ENCODE measurements around the gene HPS5. TPM values are rescaled to one million over a fixed set of nuclear protein-coding genes. Genes with fewer than 3 reads are reported as not detected.

HPS5 gene
- total RNA-seq, 1 donor, result 30.2 TPM

DNA sequence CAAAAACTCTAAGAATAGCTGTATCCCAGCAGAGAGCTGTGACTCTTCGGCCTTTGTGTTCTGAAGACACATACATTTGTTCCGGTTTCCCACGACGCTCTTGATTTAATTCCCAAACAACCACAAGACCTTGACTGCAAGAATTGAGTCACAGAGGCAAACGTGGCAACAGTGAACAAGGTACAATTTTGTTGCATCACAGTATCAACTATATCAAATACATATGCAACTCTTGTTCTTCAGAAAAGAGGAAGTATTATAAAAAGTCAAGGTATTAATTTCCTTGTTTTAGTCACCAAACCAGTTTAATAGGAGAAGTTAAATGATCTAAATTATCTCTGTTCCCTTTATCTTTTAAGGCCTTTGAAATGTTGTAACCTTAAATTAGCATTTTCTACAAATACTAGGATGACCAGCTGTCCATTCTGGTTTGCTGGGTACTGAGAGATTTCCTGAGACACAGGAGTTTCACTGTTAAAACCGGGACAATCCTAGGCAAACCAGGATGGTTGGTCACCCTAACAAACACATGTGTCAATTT lies 11.1 kb downstream of the HPS5 start:
- Histone ChIP-seq H3K27me3 (ENCODE audit: insufficient read depth, low read length) (no peaks in the 10 kb centered on the region), H3K9me3 (ENCODE audit: low read depth, low read length) (no peaks in the 10 kb centered on the region), H3K4me3 (ENCODE audit: low read length) (no peak overlapping the region), H3K4me1 (ENCODE audit: insufficient read depth, low read length) (peaks cover 27% of the 10 kb centered on the region)

DNA sequence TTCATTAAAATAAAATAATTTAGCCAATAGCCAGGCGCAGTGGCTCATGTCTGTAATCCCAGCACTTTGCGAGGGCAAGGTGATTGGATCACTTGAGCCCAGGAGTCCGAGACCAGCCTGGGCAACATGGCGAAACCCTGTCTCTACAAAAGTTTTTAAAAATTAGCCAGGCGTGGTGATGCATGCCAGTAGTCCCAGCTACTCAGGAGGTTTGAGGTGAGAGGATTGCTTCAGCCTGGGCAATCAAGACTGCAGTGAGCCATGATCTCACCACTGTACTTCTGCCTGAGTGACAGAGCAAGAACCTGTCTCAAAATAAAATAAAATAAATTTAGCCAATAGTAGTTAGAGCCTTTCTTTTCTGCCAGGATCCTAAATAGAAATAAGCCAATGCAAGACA lies 12.2 kb downstream of the HPS5 start:
- Histone ChIP-seq H3K4me1 (ENCODE audit: insufficient read depth, low read length) (peaks cover 21% of the 10 kb centered on the region), H3K9me3 (ENCODE audit: low read depth, low read length) (no peaks in the 10 kb centered on the region), H3K4me3 (ENCODE audit: low read length) (no peak overlapping the region), H3K27me3 (ENCODE audit: insufficient read depth, low read length) (no peaks in the 10 kb centered on the region)

DNA sequence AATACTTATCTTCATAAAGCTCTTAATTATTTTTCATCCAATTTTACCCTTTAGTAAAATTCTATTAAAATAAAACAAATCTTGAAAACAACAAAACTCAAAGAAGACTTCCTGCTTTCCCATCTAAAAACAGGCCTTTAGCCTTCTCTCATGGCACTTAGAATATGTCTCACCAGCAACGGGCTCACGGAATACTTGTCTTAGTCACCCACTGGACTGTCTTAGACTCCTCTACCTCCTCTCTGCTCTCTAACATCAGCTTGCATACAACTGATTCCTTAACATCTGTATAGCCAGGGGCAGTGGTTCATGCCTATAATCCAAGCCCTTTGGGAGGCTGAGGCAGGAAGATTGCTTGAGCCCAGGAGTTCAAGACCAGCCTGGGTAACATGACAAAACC lies 13.7 kb downstream of the HPS5 start:
- H3K9me3 ChIP-seq (ENCODE audit: low read depth, low read length), result no peaks in the 10 kb centered on the region
- H3K27me3 ChIP-seq (ENCODE audit: insufficient read depth, low read length), result no peaks in the 10 kb centered on the region
- no peak overlapping the region for H3K4me3 ChIP-seq (ENCODE audit: low read length)
- peaks cover 19% of the 10 kb centered on the region for H3K4me1 ChIP-seq (ENCODE audit: insufficient read depth, low read length)

DNA sequence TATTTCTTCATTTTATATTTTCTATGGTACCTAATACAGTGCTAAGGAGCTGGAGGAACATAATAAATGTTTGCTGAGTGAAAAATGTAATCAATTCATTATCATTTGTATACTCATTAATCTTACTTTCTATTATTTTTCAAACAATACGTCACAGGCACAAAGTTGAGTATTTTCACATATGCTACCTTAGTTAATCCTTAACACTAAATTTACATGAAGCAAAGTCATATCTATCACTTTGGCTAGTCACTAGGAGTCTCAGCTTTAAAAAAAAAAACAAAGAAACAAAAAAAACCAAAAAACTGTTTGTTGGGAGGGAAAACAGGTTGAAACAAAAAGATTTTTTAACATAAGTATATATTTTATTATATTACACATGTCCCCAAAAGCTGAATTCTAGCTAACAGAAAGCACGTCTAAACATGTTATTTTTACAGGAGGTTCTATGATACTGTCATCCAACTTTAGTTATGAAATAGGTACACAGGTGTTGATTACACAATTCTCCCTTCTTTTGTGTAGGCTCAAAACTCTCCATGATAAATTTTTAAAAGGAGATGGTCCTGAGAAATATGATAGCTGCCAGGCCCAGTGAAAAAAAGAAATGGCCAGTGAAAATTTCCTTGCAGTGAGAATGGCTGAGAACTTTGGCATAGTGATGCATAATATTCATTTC lies 14.3 kb downstream of the HPS5 start:
- Histone ChIP-seq H3K27me3 (ENCODE audit: insufficient read depth, low read length) (no peaks in the 10 kb centered on the region), H3K4me3 (ENCODE audit: low read length) (no peak overlapping the region), H3K4me1 (ENCODE audit: insufficient read depth, low read length) (peaks cover 18% of the 10 kb centered on the region), H3K9me3 (ENCODE audit: low read depth, low read length) (no peaks in the 10 kb centered on the region)

DNA sequence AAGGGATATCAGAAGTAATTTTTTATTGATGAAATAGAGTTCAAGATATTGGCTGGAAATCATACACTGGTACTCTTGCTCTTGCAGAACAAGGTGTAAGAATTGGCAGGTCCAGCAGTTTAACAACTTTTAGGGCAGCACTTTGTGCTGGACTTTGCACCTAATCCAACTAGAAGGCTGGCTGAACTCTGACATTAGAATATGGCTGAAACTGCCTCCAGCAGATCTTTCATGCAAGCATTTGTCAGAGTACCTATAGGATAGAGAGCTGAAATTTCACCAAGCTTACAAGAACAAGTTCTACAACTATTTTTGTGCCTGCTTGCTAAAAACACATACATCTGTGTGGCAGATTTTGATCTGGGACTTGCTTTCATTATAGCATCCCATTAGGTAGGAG lies 17.2 kb downstream of the HPS5 start:
- Histone ChIP-seq H3K4me1 (ENCODE audit: insufficient read depth, low read length) (no peaks in the 10 kb centered on the region), H3K4me3 (ENCODE audit: low read length) (no peak overlapping the region), H3K9me3 (ENCODE audit: low read depth, low read length) (no peaks in the 10 kb centered on the region), H3K27me3 (ENCODE audit: insufficient read depth, low read length) (no peaks in the 10 kb centered on the region)

DNA sequence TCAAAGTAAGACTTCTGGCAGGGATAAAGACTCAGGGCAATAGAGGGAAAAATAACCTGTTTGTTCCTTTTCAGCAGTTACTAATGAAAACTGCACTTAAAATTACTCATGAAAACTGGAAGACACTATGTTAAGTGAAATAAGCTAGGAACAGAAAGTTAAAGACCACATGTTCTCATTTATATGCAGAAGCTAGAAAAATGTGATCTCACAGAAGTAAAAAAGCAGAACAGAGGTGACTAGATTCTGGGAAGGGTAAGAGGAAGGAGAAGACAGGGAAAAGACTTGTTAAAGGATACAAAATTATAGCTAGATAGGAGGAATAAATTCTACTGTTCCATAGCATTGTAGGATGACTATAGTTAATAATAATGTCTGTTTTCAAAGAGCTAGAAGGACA lies 22.2 kb downstream of the HPS5 start:
- H3K4me3 ChIP-seq (ENCODE audit: low read length), result no peak overlapping the region
- no peaks in the 10 kb centered on the region for H3K9me3 ChIP-seq (ENCODE audit: low read depth, low read length)
- H3K27me3 ChIP-seq (ENCODE audit: insufficient read depth, low read length), result no peaks in the 10 kb centered on the region
- no peaks in the 10 kb centered on the region for H3K4me1 ChIP-seq (ENCODE audit: insufficient read depth, low read length)

DNA sequence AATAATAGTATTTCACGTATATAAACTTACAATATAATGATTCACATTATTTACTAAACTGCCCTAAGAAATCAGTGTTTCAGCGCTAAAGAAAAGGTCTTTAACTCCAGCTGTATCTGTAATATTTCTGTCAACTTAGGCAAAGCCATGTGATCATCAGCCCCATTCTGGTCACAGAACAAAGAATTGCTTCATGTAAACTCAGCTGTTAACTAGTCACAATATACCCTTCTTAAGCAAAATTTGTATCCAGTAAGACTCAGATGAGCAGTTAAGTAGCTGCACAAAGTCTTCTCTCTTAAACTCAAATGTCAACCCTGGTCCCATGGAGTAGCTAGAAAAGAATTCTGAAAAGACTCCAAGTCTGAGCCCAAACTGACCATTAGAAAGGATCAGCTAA lies 26.6 kb downstream of the HPS5 start:
- Histone ChIP-seq H3K27me3 (ENCODE audit: insufficient read depth, low read length) (no peaks in the 10 kb centered on the region), H3K4me3 (ENCODE audit: low read length) (no peak overlapping the region), H3K4me1 (ENCODE audit: insufficient read depth, low read length) (no peaks in the 10 kb centered on the region), H3K9me3 (ENCODE audit: low read depth, low read length) (no peaks in the 10 kb centered on the region)

DNA sequence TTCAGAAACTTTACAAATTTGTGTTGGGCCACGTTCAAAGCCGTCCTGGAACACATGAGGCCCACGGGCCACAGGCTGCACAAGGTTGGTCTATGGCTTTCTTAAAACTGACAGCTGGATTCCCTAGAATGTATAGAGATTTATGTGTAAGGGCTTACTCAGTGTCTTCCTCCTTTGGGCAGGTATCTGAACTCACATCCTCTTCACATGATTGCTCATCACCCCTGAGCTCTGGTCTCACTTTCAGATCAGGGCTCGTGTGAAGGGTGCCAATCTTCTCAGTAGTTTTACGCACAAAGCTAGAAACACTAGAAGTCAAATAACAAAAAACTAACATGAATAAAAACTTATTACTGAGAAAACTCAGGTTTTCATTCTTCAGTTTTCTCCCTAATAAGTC lies 27.1 kb downstream of the HPS5 start:
- no peaks in the 10 kb centered on the region for H3K4me1 ChIP-seq (ENCODE audit: insufficient read depth, low read length)
- no peaks in the 10 kb centered on the region for H3K9me3 ChIP-seq (ENCODE audit: low read depth, low read length)
- H3K27me3 ChIP-seq (ENCODE audit: insufficient read depth, low read length), result no peaks in the 10 kb centered on the region
- no peak overlapping the region for H3K4me3 ChIP-seq (ENCODE audit: low read length)

DNA sequence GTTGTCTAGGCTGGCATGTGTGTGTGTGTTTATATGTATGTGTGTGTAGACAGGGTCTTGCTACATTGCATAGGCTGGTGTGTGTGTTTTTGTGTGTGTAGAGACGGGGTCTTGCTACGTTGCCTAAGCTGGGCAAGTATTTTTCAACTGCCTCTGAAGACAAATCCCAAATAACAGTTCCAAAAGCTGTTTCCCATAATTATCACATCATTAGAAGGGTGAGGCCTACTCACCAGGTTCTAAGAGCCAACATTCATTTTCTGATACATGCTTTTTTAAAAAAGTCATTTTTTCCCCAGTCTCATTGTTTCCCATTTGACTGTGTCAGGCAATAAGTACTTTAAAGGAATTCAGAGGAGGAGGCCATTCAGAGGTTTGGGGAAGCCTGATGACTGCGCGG lies 33.0 kb downstream of the HPS5 start:
- Histone ChIP-seq H3K4me3 (ENCODE audit: low read length) (no peak overlapping the region), H3K27me3 (ENCODE audit: insufficient read depth, low read length) (no peaks in the 10 kb centered on the region), H3K4me1 (ENCODE audit: insufficient read depth, low read length) (no peaks in the 10 kb centered on the region), H3K9me3 (ENCODE audit: low read depth, low read length) (no peaks in the 10 kb centered on the region)

DNA sequence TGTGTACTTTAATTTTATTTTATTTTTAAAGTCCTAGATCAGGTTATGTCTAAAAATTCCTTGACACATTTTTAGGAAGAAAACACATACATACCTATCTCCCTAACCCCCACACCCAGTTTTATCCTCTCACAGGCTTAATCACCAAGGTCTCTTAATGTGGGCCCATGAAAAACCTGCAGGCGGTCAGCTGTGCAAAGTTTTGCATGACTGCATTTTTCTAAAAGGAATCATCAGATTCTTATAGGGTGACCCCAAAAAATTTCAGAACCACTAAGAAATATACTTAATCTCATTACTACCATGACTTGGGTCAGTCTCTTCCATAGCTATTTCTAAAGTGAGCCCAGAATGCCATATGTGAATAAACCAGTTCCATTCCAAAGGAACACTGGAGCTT lies 36.1 kb downstream of the HPS5 start:
- no peaks in the 10 kb centered on the region for H3K9me3 ChIP-seq (ENCODE audit: low read depth, low read length)
- H3K4me3 ChIP-seq (ENCODE audit: low read length), result no peak overlapping the region
- peaks cover 24% of the 10 kb centered on the region for H3K4me1 ChIP-seq (ENCODE audit: insufficient read depth, low read length)
- no peaks in the 10 kb centered on the region for H3K27me3 ChIP-seq (ENCODE audit: insufficient read depth, low read length)

DNA sequence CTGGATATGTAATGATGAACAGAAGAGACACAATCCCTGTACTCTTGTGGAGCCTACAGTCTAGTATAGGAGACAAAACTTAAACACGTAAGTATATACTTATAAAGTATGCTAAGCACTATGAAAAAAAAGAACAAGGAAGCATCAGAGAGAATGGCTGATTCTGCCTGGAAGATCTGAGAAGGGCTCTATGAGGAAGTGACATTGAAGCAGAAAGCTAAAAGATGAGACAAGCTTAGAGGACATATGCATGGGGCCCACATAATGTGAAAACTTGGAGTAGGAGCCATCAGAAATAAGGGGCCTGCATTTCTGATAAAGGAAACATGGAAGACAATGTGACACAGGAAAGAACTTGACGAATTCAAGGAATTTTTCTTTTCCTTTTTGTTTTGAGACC lies 39.3 kb downstream of the HPS5 start:
- Histone ChIP-seq H3K4me1 (ENCODE audit: insufficient read depth, low read length) (peaks cover 48% of the 10 kb centered on the region), H3K9me3 (ENCODE audit: low read depth, low read length) (no peaks in the 10 kb centered on the region), H3K4me3 (ENCODE audit: low read length) (no peak overlapping the region), H3K27me3 (ENCODE audit: insufficient read depth, low read length) (no peaks in the 10 kb centered on the region)

DNA sequence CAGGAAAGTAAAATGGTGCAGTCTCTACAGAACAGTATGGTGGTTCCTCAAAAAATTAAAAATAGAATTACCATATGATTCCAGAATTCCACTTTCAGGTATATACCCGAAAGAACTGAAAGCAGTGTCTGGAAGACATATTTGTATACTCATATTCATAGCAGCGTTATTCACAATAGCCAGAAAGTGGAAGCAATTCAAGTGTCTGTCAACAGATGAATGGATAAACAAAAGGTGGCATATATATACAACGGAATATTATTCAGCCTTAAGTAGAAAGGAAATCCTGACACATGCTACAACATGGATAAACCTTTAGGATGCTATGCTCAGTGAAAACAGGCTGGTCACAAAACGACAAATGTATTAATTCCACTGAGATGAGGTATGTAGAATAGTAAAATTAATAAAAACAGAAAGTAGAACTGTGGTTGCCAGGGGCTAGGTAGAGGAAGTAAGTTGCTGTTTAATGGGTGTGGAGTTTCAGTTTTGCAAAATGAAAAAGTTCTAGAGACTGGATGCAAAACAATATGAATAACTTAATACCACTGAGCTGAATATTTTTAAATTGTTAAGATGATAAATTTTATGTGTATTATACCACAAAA lies 41.4 kb downstream of the HPS5 start:
- no peak overlapping the region for H3K4me3 ChIP-seq (ENCODE audit: low read length)
- peaks cover 60% of the 10 kb centered on the region for H3K4me1 ChIP-seq (ENCODE audit: insufficient read depth, low read length)
- no peaks in the 10 kb centered on the region for H3K27me3 ChIP-seq (ENCODE audit: insufficient read depth, low read length)
- no peaks in the 10 kb centered on the region for H3K9me3 ChIP-seq (ENCODE audit: low read depth, low read length)

DNA sequence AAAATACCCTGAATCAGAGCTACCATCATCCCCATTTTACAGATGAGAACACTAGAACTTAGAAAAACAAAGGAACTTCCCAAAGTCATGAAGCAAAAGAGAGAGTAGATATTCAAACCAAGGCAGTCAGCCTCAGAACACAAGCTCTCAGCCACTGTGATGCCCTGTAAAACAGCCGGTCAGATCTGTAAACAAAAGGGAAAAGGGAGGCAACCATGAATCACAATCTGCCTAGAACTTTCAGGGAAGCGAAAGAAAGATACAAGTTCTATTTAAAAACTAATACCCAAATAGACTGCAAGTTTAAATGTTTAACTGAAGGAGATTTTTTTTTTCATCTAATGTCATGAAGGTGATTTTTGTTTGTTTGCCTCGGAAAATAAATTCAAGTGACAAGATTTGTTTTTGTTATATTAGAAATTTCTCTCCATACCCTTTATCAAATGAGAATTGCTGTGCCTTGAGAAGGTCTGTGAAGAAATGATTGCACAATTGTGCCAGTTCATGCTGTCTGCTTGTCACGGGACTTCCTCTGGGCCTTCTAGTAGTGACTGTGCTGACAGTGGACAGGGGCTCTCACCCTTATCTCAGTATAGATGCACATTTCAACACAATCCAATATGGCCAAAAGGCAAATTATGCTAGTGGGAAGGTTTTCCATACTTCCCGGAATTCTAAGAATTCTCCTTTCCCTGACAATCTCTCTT lies 44.2 kb downstream of the HPS5 start:
- Histone ChIP-seq H3K4me1 (ENCODE audit: insufficient read depth, low read length) (peaks cover 55% of the 10 kb centered on the region), H3K27me3 (ENCODE audit: insufficient read depth, low read length) (no peaks in the 10 kb centered on the region)

DNA sequence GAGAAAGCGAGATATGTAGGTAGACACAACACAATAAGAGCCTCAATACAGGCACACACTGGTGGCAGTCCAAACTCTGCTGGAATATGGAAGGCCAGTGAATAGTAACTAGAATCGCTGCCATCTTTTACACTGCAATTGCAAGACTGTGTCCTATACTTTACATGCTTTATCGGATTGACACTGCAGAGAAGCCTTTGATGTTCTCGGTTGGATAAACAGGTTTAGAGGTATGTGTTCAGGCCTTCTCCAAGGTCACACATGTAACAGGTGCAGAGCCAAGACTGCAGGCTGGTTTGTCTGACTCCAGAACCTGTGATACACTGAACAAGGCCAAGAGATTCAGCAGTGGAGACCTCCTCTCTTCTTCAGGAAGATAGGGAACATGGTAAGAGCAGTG lies 50.7 kb downstream of the HPS5 start:
- H3K4me1 ChIP-seq (ENCODE audit: insufficient read depth, low read length), result no peaks in the 10 kb centered on the region
- no peaks in the 10 kb centered on the region for H3K27me3 ChIP-seq (ENCODE audit: insufficient read depth, low read length)
- H3K4me3 ChIP-seq (ENCODE audit: low read length), result no peak overlapping the region
- H3K9me3 ChIP-seq (ENCODE audit: low read depth, low read length), result no peaks in the 10 kb centered on the region

More for the DNA sequence above, 44.2 kb downstream of the HPS5 start:
- Histone ChIP-seq H3K9me3 (ENCODE audit: low read depth, low read length) (no peaks in the 10 kb centered on the region), H3K4me3 (ENCODE audit: low read length) (no peak overlapping the region)

DNA sequence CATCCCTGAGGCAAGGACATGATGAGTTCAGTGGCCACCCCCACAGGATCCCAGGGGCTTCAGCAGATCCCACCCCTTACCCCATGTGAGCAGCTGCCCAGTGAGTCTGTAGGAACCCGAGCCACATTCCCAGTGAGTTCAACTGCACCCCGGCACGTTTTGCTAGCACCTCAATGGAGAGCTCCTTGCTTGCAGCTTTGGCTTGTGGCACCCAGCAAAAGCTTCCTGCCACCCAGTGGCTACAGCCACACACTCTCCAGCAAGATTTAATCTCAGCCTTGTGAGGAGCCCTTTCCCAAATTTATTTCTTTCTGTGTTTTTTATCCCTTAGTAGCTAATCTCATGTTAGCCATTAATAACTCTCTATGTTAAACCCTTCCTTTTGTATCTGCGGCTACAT lies 51.8 kb downstream of the HPS5 start:
- H3K9me3 ChIP-seq (ENCODE audit: low read depth, low read length), result no peaks in the 10 kb centered on the region
- peaks cover 5% of the 10 kb centered on the region for H3K4me1 ChIP-seq (ENCODE audit: insufficient read depth, low read length)
- no peak overlapping the region for H3K4me3 ChIP-seq (ENCODE audit: low read length)
- H3K27me3 ChIP-seq (ENCODE audit: insufficient read depth, low read length), result no peaks in the 10 kb centered on the region

Data from mononuclear cell (primary cell).